Liver (tissue), 9 donors: ENCODE results near the gene TENM3. TPM values are rescaled to one million over a fixed set of nuclear protein-coding genes. Genes with fewer than 3 reads are reported as not detected.

Experiments used
- DNase-seq: peaks from one replicate; pipeline ENCODE4 v3.0.0-alpha.2; 2017; ENCODE audit warnings: low spot score
- H3K27ac ChIP-seq, 2 donors: one replicate each; pipeline ENCODE4 v1.7.0; 2013; ENCODE audit warnings: inconsistent platforms in 2 of 2, low read length in 2 of 2, control low read depth in 1 of 2, low read depth in 1 of 2, mild to moderate bottlenecking in 1 of 2
- H3K27me3 ChIP-seq, 4 donors: one replicate each; pipeline versions ENCODE4 v1.6.1 to v1.7.0; 2013; ENCODE audit warnings: low read length in 3 of 4, inconsistent platforms in 1 of 4, mild to moderate bottlenecking in 1 of 4, moderate library complexity in 1 of 4; ENCODE audit not compliant: control insufficient read depth in 4 of 4, insufficient read depth in 4 of 4
- H3K36me3 ChIP-seq, 4 donors: one replicate each; pipeline versions ENCODE4 v1.6.1 to v1.7.0; 2013; ENCODE audit warnings: low read length in 3 of 4, mild to moderate bottlenecking in 3 of 4, low read depth in 1 of 4, moderate library complexity in 1 of 4; ENCODE audit not compliant: control insufficient read depth in 4 of 4, insufficient read depth in 3 of 4
- H3K4me1 ChIP-seq, 4 donors: one replicate each; pipeline versions ENCODE4 v1.6.1 to v1.7.0; 2013; ENCODE audit warnings: low read length in 3 of 4, mild to moderate bottlenecking in 3 of 4, moderate library complexity in 1 of 4; ENCODE audit not compliant: control insufficient read depth in 4 of 4, insufficient read depth in 4 of 4
- H3K4me3 ChIP-seq, 3 donors: one replicate each; pipeline versions ENCODE4 v1.6.1 to v1.7.0; 2013; ENCODE audit warnings: low read length in 3 of 3, control low read depth in 1 of 3, low read depth in 1 of 3, mild to moderate bottlenecking in 1 of 3
- H3K9ac ChIP-seq, 2 donors: one replicate each; pipeline ENCODE4 v1.7.0; 2013; ENCODE audit warnings: low read length in 2 of 2, mild to moderate bottlenecking in 2 of 2, moderate library complexity in 2 of 2, control low read depth in 1 of 2, low read depth in 1 of 2
- H3K9me3 ChIP-seq, 4 donors: one replicate each; pipeline versions ENCODE4 v1.6.1 to v1.7.0; 2013; ENCODE audit warnings: low read length in 3 of 4; ENCODE audit not compliant: control insufficient read depth in 4 of 4
- EGR1 ChIP-seq, 2 donors: IDR thresholded peaks; 2 replicates each; pipeline ENCODE4 v1.6.1; 2016 to 2018; ENCODE audit warnings: antibody characterized with exemption in 2 of 2, low read depth in 2 of 2
- FOXA1 ChIP-seq: IDR thresholded peaks from 2 replicates; pipeline ENCODE4 v1.6.1; 2016; ENCODE audit warnings: antibody characterized with exemption
- FOXA2 ChIP-seq: IDR thresholded peaks from 2 replicates; pipeline ENCODE4 v1.6.1; 2016; ENCODE audit warnings: antibody characterized with exemption
- GABPA ChIP-seq, 2 donors: IDR thresholded peaks in 1 of 2; conservative IDR thresholded peaks in 1 of 2; 2 replicates each; pipeline ENCODE4 v1.6.1; 2016; ENCODE audit warnings: antibody characterized with exemption in 2 of 2, mild to moderate bottlenecking in 1 of 2, moderate library complexity in 1 of 2
- HNF4A ChIP-seq, 2 donors: conservative IDR thresholded peaks; 2 replicates each; pipeline ENCODE4 v1.6.1; 2016; ENCODE audit warnings: antibody characterized with exemption in 2 of 2, mild to moderate bottlenecking in 2 of 2
- HNF4G ChIP-seq: IDR thresholded peaks from 2 replicates; pipeline ENCODE4 v1.6.1; 2016; ENCODE audit warnings: antibody characterized with exemption
- NR2F2 ChIP-seq: IDR thresholded peaks from 2 replicates; pipeline ENCODE4 v1.6.1; 2016; ENCODE audit warnings: antibody characterized with exemption
- RXRA ChIP-seq, 2 donors: IDR thresholded peaks; 2 replicates each; pipeline ENCODE4 v1.6.1; 2017 to 2018; ENCODE audit warnings: antibody characterized with exemption in 2 of 2, mild to moderate bottlenecking in 1 of 2
- SP1 ChIP-seq: IDR thresholded peaks from 2 replicates; pipeline ENCODE4 v1.6.1; 2018; ENCODE audit warnings: antibody characterized with exemption, mild to moderate bottlenecking
- TAF1 ChIP-seq: conservative IDR thresholded peaks from 2 replicates; pipeline ENCODE4 v1.6.1; 2016; ENCODE audit warnings: antibody characterized with exemption, mild to moderate bottlenecking
- YY1 ChIP-seq: IDR thresholded peaks from 2 replicates; pipeline ENCODE4 v1.6.1; 2016; ENCODE audit warnings: antibody characterized with exemption, mild to moderate bottlenecking
- WGBS: extraction: QIAGEN DNeasy Blood & Tissue Kit; methylation state at CpG from one replicate; pipeline ENCODE4 v1.1.7; 2013; 5-methylcytosine and 5-hydroxymethylcytosine counted together
- polyA plus RNA-seq, 2 donors: library from polyadenylated mRNA; stranded (reverse) in 1 of 2; unstranded in 1 of 2; fragments of 200-250 nt in 1 of 2; fragments of >200 nt in 1 of 2; fragmentation: Nextera tagmentation in 1 of 2; extraction: Ambion mirVana in 1 of 2; gene quantifications; one replicate each; pipeline versions ENCODE4 v1.2.1 to v1.2.3, GENCODE V29; 2013 to 2015
- total RNA-seq, 2 donors: library from RNA; depleted of rRNA; stranded (reverse); fragments of >200 nt; gene quantifications; one replicate each; pipeline ENCODE4 v1.2.3, GENCODE V29; 2014
- TF ChIP-seq, protein P1 (sequence below): IDR thresholded peaks from 2 replicates; pipeline ENCODE4 v1.6.1; 2016; ENCODE audit warnings: antibody characterized with exemption
- TF ChIP-seq, protein P2 (sequence below): IDR thresholded peaks from 2 replicates; pipeline ENCODE4 v1.6.1; 2016; ENCODE audit warnings: antibody characterized with exemption, mild to moderate bottlenecking
- TF ChIP-seq, protein P3 (sequence below): IDR thresholded peaks from 2 replicates; pipeline ENCODE4 v1.6.1; 2016; ENCODE audit warnings: antibody characterized with exemption
- TF ChIP-seq, protein P4 (sequence below): fragments of 150-350 bp; IDR thresholded peaks from 2 replicates; pipeline ENCODE4 v1.5.1; 2017; ENCODE audit warnings: improper control_type of control experiment, low read depth, low read length; ENCODE audit not compliant: missing input control
- TF ChIP-seq, protein P5 (sequence below): IDR thresholded peaks from 2 replicates; pipeline ENCODE4 v1.6.1; 2016; ENCODE audit warnings: antibody characterized with exemption
- donor health status: healthy.
- donor health status: healthy.
- donor health status: healthy.
- donor health status: healthy.
- donor health status: healthy.

The TENM3 gene
- total and polyA plus RNA-seq, 4 donors = 0.32 to 16.8 (median 0.70) TPM

DNA sequence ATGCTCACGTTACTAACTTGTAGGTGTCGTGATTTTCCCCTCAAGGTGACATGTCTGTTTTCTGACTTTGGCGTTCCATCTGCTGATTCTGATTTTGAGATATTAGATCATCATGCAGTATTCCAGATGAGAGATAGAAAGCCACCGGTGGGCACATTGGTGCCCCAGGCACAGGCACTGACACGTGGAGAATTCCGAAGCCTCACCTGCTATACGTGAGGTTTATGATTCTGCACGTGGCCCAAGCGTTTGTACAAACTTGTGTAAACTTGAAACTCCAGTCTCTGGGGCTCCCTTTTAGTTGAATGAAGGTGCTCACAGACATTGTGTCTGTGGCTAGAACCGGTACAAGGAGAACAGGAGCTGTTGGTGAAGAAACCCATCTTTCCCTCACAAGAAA lies 81.1 kb downstream of the TENM3 start:
- TF ChIP-seq FOXA1 (no peak), YY1 (no peak), SP1 (no peak), HNF4A (conservative IDR thresholded peaks at IDR 0.05) (no peak), RXRA (IDR thresholded peaks at IDR 0.05) (no peak), NR2F2 (no peak)
- TF ChIP-seq, protein P1, sequence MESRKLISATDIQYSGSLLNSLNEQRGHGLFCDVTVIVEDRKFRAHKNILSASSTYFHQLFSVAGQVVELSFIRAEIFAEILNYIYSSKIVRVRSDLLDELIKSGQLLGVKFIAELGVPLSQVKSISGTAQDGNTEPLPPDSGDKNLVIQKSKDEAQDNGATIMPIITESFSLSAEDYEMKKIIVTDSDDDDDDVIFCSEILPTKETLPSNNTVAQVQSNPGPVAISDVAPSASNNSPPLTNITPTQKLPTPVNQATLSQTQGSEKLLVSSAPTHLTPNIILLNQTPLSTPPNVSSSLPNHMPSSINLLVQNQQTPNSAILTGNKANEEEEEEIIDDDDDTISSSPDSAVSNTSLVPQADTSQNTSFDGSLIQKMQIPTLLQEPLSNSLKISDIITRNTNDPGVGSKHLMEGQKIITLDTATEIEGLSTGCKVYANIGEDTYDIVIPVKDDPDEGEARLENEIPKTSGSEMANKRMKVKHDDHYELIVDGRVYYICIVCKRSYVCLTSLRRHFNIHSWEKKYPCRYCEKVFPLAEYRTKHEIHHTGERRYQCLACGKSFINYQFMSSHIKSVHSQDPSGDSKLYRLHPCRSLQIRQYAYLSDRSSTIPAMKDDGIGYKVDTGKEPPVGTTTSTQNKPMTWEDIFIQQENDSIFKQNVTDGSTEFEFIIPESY = no peak
- DNase-seq = no peak
- WGBS = 92% methylated on average over 10 of the region's 10 CpGs
- Histone ChIP-seq H3K9me3 (no peaks in the 10 kb centered on the region), H3K4me3 (no peak overlapping the region), H3K27me3 (no peaks in the 10 kb centered on the region), H3K4me1 (peaks cover 0 to 4% (median 0%) of the 10 kb centered on the region in 4 donors), H3K36me3 (no peaks in the 10 kb centered on the region), H3K27ac (no peak overlapping the region), H3K9ac (no peak overlapping the region)

DNA sequence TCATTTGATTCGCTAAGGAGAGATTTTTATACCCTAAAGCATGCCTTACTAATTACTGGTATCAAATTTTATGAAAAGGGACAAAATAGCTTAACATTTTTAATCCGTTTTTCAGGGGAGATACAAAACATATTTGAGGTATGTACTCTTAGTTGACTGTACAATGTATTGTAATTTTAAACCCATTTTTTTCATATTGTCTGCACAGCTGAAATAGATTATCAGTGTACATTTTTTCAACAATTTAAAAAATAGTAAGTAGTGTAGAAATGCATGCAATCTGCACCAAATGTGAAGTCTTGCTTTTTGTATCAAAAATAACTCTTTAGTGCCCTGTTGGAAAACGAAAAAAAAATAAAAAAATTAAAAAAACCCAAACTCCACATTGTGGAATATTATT lies 82.2 kb downstream of the TENM3 start:
- WGBS = 58% methylated on average over 3 of the region's 3 CpGs
- TF ChIP-seq TAF1 = no peak
- TF ChIP-seq HNF4G = no peak
- no peak for TF ChIP-seq FOXA1
- no peak for TF ChIP-seq EGR1 (IDR thresholded peaks at IDR 0.05; ENCODE audit: low read depth in 2 of 2)
- TF ChIP-seq, protein P1 = no peak
- no peak for TF ChIP-seq YY1
- TF ChIP-seq FOXA2 = no peak
- no peak for TF ChIP-seq SP1
- TF ChIP-seq HNF4A (conservative IDR thresholded peaks at IDR 0.05) = no peak
- TF ChIP-seq NR2F2 = no peak
- TF ChIP-seq, protein P2, sequence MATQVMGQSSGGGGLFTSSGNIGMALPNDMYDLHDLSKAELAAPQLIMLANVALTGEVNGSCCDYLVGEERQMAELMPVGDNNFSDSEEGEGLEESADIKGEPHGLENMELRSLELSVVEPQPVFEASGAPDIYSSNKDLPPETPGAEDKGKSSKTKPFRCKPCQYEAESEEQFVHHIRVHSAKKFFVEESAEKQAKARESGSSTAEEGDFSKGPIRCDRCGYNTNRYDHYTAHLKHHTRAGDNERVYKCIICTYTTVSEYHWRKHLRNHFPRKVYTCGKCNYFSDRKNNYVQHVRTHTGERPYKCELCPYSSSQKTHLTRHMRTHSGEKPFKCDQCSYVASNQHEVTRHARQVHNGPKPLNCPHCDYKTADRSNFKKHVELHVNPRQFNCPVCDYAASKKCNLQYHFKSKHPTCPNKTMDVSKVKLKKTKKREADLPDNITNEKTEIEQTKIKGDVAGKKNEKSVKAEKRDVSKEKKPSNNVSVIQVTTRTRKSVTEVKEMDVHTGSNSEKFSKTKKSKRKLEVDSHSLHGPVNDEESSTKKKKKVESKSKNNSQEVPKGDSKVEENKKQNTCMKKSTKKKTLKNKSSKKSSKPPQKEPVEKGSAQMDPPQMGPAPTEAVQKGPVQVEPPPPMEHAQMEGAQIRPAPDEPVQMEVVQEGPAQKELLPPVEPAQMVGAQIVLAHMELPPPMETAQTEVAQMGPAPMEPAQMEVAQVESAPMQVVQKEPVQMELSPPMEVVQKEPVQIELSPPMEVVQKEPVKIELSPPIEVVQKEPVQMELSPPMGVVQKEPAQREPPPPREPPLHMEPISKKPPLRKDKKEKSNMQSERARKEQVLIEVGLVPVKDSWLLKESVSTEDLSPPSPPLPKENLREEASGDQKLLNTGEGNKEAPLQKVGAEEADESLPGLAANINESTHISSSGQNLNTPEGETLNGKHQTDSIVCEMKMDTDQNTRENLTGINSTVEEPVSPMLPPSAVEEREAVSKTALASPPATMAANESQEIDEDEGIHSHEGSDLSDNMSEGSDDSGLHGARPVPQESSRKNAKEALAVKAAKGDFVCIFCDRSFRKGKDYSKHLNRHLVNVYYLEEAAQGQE = no peak
- no peak for TF ChIP-seq RXRA (IDR thresholded peaks at IDR 0.05)
- TF ChIP-seq GABPA (IDR thresholded peaks at IDR 0.05 in 1 of 2, conservative IDR thresholded peaks at IDR 0.05 in 1 of 2) = no peak
- TF ChIP-seq, protein P3, sequence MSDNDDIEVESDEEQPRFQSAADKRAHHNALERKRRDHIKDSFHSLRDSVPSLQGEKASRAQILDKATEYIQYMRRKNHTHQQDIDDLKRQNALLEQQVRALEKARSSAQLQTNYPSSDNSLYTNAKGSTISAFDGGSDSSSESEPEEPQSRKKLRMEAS = no peak
- TF ChIP-seq, protein P4, sequence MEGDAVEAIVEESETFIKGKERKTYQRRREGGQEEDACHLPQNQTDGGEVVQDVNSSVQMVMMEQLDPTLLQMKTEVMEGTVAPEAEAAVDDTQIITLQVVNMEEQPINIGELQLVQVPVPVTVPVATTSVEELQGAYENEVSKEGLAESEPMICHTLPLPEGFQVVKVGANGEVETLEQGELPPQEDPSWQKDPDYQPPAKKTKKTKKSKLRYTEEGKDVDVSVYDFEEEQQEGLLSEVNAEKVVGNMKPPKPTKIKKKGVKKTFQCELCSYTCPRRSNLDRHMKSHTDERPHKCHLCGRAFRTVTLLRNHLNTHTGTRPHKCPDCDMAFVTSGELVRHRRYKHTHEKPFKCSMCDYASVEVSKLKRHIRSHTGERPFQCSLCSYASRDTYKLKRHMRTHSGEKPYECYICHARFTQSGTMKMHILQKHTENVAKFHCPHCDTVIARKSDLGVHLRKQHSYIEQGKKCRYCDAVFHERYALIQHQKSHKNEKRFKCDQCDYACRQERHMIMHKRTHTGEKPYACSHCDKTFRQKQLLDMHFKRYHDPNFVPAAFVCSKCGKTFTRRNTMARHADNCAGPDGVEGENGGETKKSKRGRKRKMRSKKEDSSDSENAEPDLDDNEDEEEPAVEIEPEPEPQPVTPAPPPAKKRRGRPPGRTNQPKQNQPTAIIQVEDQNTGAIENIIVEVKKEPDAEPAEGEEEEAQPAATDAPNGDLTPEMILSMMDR = no peak
- TF ChIP-seq, protein P5, sequence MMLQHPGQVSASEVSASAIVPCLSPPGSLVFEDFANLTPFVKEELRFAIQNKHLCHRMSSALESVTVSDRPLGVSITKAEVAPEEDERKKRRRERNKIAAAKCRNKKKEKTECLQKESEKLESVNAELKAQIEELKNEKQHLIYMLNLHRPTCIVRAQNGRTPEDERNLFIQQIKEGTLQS = no peak

More for the DNA sequence above, 82.2 kb downstream of the TENM3 start:
- no peak for DNase-seq
- no peak overlapping the region for H3K9ac ChIP-seq
- H3K27ac ChIP-seq = no peak overlapping the region
- peaks cover 0 to 4% (median 0%) of the 10 kb centered on the region in 4 donors for H3K4me1 ChIP-seq
- no peaks in the 10 kb centered on the region for H3K9me3 ChIP-seq
- no peak overlapping the region for H3K4me3 ChIP-seq
- no peaks in the 10 kb centered on the region for H3K27me3 ChIP-seq
- H3K36me3 ChIP-seq = no peaks in the 10 kb centered on the region
